Panc1 (cell line): ENCODE results near the gene BOC.

Source experiments
- CTCF ChIP-seq: fragments of 450-650 bp; IDR thresholded peaks from 2 replicates; pipeline ENCODE4 v1.5.1; 2017; ENCODE audit warnings: mild to moderate bottlenecking
- POLR2AphosphoS5 ChIP-seq: IDR thresholded peaks from 2 replicates; pipeline ENCODE4 v1.6.1; 2012; ENCODE audit warnings: mild to moderate bottlenecking, low read depth, low read length, moderate library complexity
- TF ChIP-seq, protein P1 (sequence below), 2 experiments: IDR thresholded peaks; 2 replicates each; pipeline ENCODE4 v1.6.1; 2011 to 2012; ENCODE audit warnings: low read depth in 2 of 2, control low read depth in 1 of 2, low read length in 1 of 2, mild to moderate bottlenecking in 1 of 2, moderate library complexity in 1 of 2; ENCODE audit not compliant: insufficient read depth in 1 of 2

GRCh38 chr3:113205481-113205880, 5.9 kb upstream of the BOC start:
- no peak for TF ChIP-seq CTCF
- TF ChIP-seq POLR2AphosphoS5 = no peak
- TF ChIP-seq, protein P1, sequence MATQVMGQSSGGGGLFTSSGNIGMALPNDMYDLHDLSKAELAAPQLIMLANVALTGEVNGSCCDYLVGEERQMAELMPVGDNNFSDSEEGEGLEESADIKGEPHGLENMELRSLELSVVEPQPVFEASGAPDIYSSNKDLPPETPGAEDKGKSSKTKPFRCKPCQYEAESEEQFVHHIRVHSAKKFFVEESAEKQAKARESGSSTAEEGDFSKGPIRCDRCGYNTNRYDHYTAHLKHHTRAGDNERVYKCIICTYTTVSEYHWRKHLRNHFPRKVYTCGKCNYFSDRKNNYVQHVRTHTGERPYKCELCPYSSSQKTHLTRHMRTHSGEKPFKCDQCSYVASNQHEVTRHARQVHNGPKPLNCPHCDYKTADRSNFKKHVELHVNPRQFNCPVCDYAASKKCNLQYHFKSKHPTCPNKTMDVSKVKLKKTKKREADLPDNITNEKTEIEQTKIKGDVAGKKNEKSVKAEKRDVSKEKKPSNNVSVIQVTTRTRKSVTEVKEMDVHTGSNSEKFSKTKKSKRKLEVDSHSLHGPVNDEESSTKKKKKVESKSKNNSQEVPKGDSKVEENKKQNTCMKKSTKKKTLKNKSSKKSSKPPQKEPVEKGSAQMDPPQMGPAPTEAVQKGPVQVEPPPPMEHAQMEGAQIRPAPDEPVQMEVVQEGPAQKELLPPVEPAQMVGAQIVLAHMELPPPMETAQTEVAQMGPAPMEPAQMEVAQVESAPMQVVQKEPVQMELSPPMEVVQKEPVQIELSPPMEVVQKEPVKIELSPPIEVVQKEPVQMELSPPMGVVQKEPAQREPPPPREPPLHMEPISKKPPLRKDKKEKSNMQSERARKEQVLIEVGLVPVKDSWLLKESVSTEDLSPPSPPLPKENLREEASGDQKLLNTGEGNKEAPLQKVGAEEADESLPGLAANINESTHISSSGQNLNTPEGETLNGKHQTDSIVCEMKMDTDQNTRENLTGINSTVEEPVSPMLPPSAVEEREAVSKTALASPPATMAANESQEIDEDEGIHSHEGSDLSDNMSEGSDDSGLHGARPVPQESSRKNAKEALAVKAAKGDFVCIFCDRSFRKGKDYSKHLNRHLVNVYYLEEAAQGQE (IDR thresholded peaks at IDR 0.05; ENCODE audit: insufficient read depth in 1 of 2, low read depth in 2 of 2, low read length in 1 of 2) = no peak
